HG03064 (cell line): ENCODE results near the gene QPRT.
"Not testable (repeated sequence)": the region's sequence is repeated elsewhere in the genome, so short reads cannot be mapped to it uniquely, and the experiment has no call there.

Source experiments
- ATAC-seq: cut with Tn5 transposase; IDR thresholded peaks from one replicate; pipeline ENCODE4 v1.9.1; 2021; ENCODE audit warnings: low read depth; ENCODE audit not compliant: unreplicated experiment

Gene QPRT

GRCh38 chr16:29678691-29679267 is at the start of gene QPRT:
Gene QPRT, plus strand, starts transcription at chr16:29679180. Its CDS starts 18 bp downstream, at chr16:29679198.
- no peak for ATAC-seq

- not testable (repeated sequence) for ATAC-seq
Measured at GRCh38 chr16:29629318-29629717, 49.7 kb upstream of the QPRT start.

GRCh38 chr16:29631658-29632057 is 47.3 kb upstream of the QPRT start:
- not testable (repeated sequence) for ATAC-seq

- ATAC-seq: not testable (repeated sequence)
Measured at GRCh38 chr16:29635902-29636301, 43.1 kb upstream of the QPRT start.

GRCh38 chr16:29636368-29636767 is 42.6 kb upstream of the QPRT start:
- ATAC-seq: not testable (repeated sequence)

- not testable (repeated sequence) for ATAC-seq
Measured at GRCh38 chr16:29638751-29639150, 40.2 kb upstream of the QPRT start.

GRCh38 chr16:29641561-29641960 is 37.4 kb upstream of the QPRT start:
- ATAC-seq: no peak

GRCh38 chr16:29643596-29643995 is 35.4 kb upstream of the QPRT start:
- no peak for ATAC-seq

- ATAC-seq: no peak
Measured at GRCh38 chr16:29644338-29644857, 34.6 kb upstream of the QPRT start.

GRCh38 chr16:29644973-29645693 is 33.8 kb upstream of the QPRT start:
- ATAC-seq: no peak

- no peak for ATAC-seq
Measured at GRCh38 chr16:29645694-29646187, 33.2 kb upstream of the QPRT start.

- ATAC-seq: no peak
Measured at GRCh38 chr16:29646947-29647346, 32.0 kb upstream of the QPRT start.

GRCh38 chr16:29649588-29650494 is 29.1 kb upstream of the QPRT start:
- no peak for ATAC-seq

GRCh38 chr16:29650771-29651170 is 28.2 kb upstream of the QPRT start:
- no peak for ATAC-seq

GRCh38 chr16:29651774-29652349 is 27.1 kb upstream of the QPRT start:
- ATAC-seq: no peak

GRCh38 chr16:29653471-29653870 is 25.5 kb upstream of the QPRT start:
- no peak for ATAC-seq

GRCh38 chr16:29653890-29654289 is 25.1 kb upstream of the QPRT start:
- not testable (repeated sequence) for ATAC-seq

- no peak for ATAC-seq
Measured at GRCh38 chr16:29656688-29657523, 22.1 kb upstream of the QPRT start.

- ATAC-seq: no peak
Measured at GRCh38 chr16:29658705-29659104, 20.3 kb upstream of the QPRT start.
